ENCODE results near the gene LRIG1. TPM values are rescaled to one million over a fixed set of nuclear protein-coding genes. Genes with fewer than 3 reads are reported as not detected.
A peak's percentile ranks its signal among the peaks of the same experiment; 100 is the strongest.

The LRIG1 gene
- total RNA-seq, 4 donors from 2014 or later: 48.6 to 58.6 (median 52.5) TPM

DNA sequence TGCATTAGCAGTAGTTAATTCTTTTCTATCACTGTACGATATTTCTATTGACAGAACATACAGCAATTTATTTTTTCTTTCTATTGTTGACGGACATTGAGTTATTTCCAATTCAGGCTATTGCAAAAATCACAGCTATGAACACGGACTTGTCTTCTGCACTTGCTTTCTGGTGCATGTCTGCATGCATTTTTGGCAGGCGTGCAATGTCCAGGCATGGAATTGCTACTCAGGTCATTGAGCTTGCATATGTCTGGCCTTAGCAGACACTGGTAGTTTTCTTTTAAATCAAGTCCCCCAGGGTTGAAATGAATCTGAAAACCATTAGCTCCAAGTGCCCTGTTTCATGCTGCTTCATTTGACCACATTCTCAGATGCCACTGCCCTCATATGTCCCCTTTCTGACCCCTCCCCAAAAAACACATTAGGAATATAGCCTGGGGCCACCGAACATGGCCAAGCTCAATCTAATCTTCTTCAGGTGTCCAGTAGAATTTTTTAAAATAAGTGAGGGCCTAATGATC is 72.8 kb downstream of the LRIG1 start:
- WGBS, 2 donors: 60 to 63% methylated on average over 5 of the region's 5 CpGs
- Histone ChIP-seq H3K27ac (peak overlapping the region in 1 of 4 donors; percentile 76), H3K9me3 (no peaks in the 10 kb centered on the region), H3K4me1 (peaks cover 0 to 75% (median 30%) of the 10 kb centered on the region in 4 donors), H3K27me3 (no peaks in the 10 kb centered on the region), H3K36me3 (peaks cover 0 to 9% (median 0%) of the 10 kb centered on the region in 3 donors), H3K4me3 (no peak overlapping the region)
- no peak for DNase-seq (ENCODE audit: low spot score in 2 of 2)
- TF ChIP-seq CTCF (IDR thresholded peaks at IDR 0.05) (no peak), POLR2A (IDR thresholded peaks at IDR 0.05) (no peak), EP300 (IDR thresholded peaks at IDR 0.05) (no peak)

GRCh38 chr3:66427352-66427751 is 73.5 kb downstream of the LRIG1 start:
- Histone ChIP-seq H3K36me3 (peaks cover 0 to 10% (median 0%) of the 10 kb centered on the region in 3 donors), H3K9me3 (peaks cover 0 to 3% (median 0%) of the 10 kb centered on the region in 4 donors), H3K27me3 (no peaks in the 10 kb centered on the region), H3K27ac (no peak overlapping the region), H3K4me1 (peaks cover 0 to 71% (median 27%) of the 10 kb centered on the region in 4 donors), H3K4me3 (no peak overlapping the region)
- no peak for DNase-seq (ENCODE audit: low spot score in 2 of 2)
- WGBS, 2 donors: 94 to 97% methylated on average over 3 of the region's 3 CpGs
- TF ChIP-seq EP300 (IDR thresholded peaks at IDR 0.05): no peak
- no peak for TF ChIP-seq POLR2A (IDR thresholded peaks at IDR 0.05)
- no peak for TF ChIP-seq CTCF (IDR thresholded peaks at IDR 0.05)

DNA sequence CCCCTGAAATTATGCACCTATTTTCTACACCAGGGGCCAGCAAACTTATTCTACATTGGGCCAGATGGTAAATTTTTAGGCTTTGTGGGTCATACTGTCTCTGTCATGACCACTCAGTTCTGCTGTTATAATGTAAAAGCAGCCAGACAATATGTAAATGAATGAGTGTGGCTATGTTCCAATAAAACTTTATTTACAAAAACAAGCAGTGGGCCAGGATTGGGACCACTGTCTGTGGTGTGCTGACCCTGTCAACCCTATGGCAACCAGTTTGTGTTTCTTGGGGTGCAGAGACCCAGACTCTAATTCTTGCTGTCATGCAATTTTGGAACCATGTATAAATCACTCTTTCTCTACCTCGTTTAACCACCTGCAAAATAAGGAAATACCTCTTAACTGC is 74.7 kb downstream of the LRIG1 start:
- 81 to 95% methylated on average over 1 of the region's 1 CpG for WGBS, 2 donors
- H3K27me3 ChIP-seq: no peaks in the 10 kb centered on the region
- peaks cover 0 to 18% (median 0%) of the 10 kb centered on the region in 3 donors for H3K36me3 ChIP-seq
- peaks cover 0 to 60% (median 22%) of the 10 kb centered on the region in 4 donors for H3K4me1 ChIP-seq
- peaks cover 0 to 13% (median 0%) of the 10 kb centered on the region in 4 donors for H3K9me3 ChIP-seq
- no peak for TF ChIP-seq POLR2A (IDR thresholded peaks at IDR 0.05)
- no peak for TF ChIP-seq EP300 (IDR thresholded peaks at IDR 0.05)
- TF ChIP-seq CTCF (IDR thresholded peaks at IDR 0.05): no peak
- no peak for DNase-seq (ENCODE audit: low spot score in 2 of 2)
- H3K4me3 ChIP-seq: no peak overlapping the region
- H3K27ac ChIP-seq: peak overlapping the region in 1 of 4 donors; percentile 4

DNA sequence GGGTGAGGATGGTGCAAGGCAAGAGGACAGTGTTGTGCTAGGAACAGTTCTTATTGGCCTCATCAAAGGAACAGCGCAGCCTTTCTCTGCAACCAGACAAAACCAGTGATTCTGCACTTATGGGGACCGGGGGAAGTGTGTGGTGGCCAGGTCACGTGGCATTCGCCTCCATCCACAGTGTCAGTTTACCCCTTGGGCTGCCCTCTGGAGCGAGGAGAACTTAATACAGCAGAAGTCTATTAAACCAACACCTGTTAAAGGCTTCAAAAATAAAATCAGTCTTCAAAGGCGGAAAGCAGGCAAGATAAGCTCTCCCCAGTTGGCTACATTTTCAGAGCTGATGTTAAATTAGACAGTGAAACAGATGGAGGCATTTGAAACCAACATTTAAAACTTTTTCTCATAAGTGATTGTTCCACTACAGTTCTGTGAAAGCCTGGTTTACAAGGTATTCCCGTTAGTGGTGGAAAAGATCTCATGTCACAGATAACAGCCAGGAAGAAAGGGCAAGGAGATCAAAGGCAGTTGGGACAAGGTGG is 75.2 kb downstream of the LRIG1 start:
- Histone ChIP-seq H3K27ac (peak overlapping the region in 2 of 4 donors; percentile 4 to 49), H3K9me3 (peaks cover 0 to 13% (median 0%) of the 10 kb centered on the region in 4 donors), H3K36me3 (peaks cover 0 to 18% (median 0%) of the 10 kb centered on the region in 3 donors), H3K27me3 (no peaks in the 10 kb centered on the region), H3K4me1 (peaks cover 0 to 55% (median 22%) of the 10 kb centered on the region in 4 donors), H3K4me3 (no peak overlapping the region)
- 78 to 83% methylated on average over 7 of the region's 7 CpGs for WGBS, 2 donors
- no peak for DNase-seq (ENCODE audit: low spot score in 2 of 2)
- no peak for TF ChIP-seq CTCF (IDR thresholded peaks at IDR 0.05)
- no peak for TF ChIP-seq EP300 (IDR thresholded peaks at IDR 0.05)
- TF ChIP-seq POLR2A (IDR thresholded peaks at IDR 0.05): no peak

DNA sequence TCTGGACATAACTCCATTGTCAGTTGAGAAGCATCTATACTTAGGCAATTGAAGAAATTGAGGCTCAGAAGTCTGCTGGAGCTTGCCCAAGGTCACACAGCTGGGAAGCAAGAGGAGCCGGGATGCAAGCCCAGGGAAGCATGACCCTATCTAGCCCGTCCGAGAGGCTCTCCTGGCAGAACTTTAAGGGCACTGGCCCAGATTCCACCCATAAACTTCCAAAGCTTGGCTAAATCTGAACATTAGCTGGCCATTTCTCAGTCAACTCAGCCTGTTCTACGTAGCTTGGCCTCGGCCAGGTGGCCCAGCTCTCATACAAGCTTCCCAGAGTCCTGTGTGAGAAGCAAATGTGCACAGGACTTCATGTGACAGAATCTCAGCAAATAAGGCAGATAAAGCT is 75.8 kb downstream of the LRIG1 start:
- DNase-seq (ENCODE audit: low spot score in 2 of 2): peak; percentile 58 to 64
- TF ChIP-seq POLR2A (IDR thresholded peaks at IDR 0.05) (no peak), EP300 (IDR thresholded peaks at IDR 0.05) (peak in 1 of 2 donors; percentile 47)
- H3K4me3 ChIP-seq: no peak overlapping the region
- H3K4me1 ChIP-seq: peaks cover 0 to 57% (median 22%) of the 10 kb centered on the region in 4 donors
- H3K36me3 ChIP-seq: peaks cover 0 to 18% (median 0%) of the 10 kb centered on the region in 3 donors
- peaks cover 0 to 13% (median 0%) of the 10 kb centered on the region in 4 donors for H3K9me3 ChIP-seq
- peak overlapping the region in 1 of 4 donors; percentile 49 for H3K27ac ChIP-seq
- no peaks in the 10 kb centered on the region for H3K27me3 ChIP-seq
- WGBS, 2 donors: 43 to 50% methylated on average over 5 of the region's 5 CpGs

Measured in tibial nerve (tissue), 4 donors.